ENCODE measurements around the gene AGPAT2. TPM values are rescaled to one million over a fixed set of nuclear protein-coding genes. Genes with fewer than 3 reads are reported as not detected.

Gene AGPAT2
- total and polyA plus RNA-seq, 2 donors from 2014 or later: 73.4 to 83.6 TPM

- H3K4me1 ChIP-seq (ENCODE audit: control insufficient read depth in 2 of 3, insufficient read depth in 2 of 3, low read depth in 1 of 3, low read length in 3 of 3): peaks cover 0 to 3% (median 0%) of the 10 kb centered on the region in 3 donors
- FAIRE-seq (no peak), DNase-seq (no peak)
- H3K36me3 ChIP-seq (ENCODE audit: control insufficient read depth in 2 of 3, insufficient read depth in 3 of 3, low read length in 3 of 3): no peaks in the 10 kb centered on the region
- no peaks in the 10 kb centered on the region for H3K27me3 ChIP-seq (ENCODE audit: control insufficient read depth, insufficient read depth, low read length)
- TF ChIP-seq CTCF (IDR thresholded peaks at IDR 0.05; ENCODE audit: borderline replicate concordance, extremely low read depth, insufficient read depth): no peak
- no peak overlapping the region for H3K27ac ChIP-seq (ENCODE audit: low read depth in 2 of 2, low read length in 2 of 2)
- no peaks in the 10 kb centered on the region for H3K9me3 ChIP-seq (ENCODE audit: control insufficient read depth in 2 of 3, insufficient read depth in 1 of 3, low read length in 3 of 3)
- H3K4me3 ChIP-seq (ENCODE audit: low read length in 3 of 3): no peak overlapping the region
- H3K9ac ChIP-seq (ENCODE audit: low read length in 3 of 3): no peak overlapping the region
- intact Hi-C loops (cut with DNase I): no loop called here
Observed at GRCh38 chr9:136665704-136666371, 21.4 kb downstream of the AGPAT2 start.

GRCh38 chr9:136665111-136665703 is 22.1 kb downstream of the AGPAT2 start:
- peak; percentile 2 for TF ChIP-seq CTCF (IDR thresholded peaks at IDR 0.05; ENCODE audit: borderline replicate concordance, extremely low read depth, insufficient read depth)
- intact Hi-C loops (cut with DNase I): no loop called here
- H3K36me3 ChIP-seq (ENCODE audit: control insufficient read depth in 2 of 3, insufficient read depth in 3 of 3, low read length in 3 of 3): no peaks in the 10 kb centered on the region
- FAIRE-seq: no peak
- H3K4me1 ChIP-seq (ENCODE audit: control insufficient read depth in 2 of 3, insufficient read depth in 2 of 3, low read depth in 1 of 3, low read length in 3 of 3): no peaks in the 10 kb centered on the region
- DNase-seq: peak in 2 of 5 donors; percentile 49 to 72
- no peaks in the 10 kb centered on the region for H3K27me3 ChIP-seq (ENCODE audit: control insufficient read depth, insufficient read depth, low read length)
- peak overlapping the region in 1 of 3 donors; percentile 55 for H3K9ac ChIP-seq (ENCODE audit: low read length in 3 of 3)
- H3K27ac ChIP-seq (ENCODE audit: low read depth in 2 of 2, low read length in 2 of 2): peak overlapping the region; percentile 14 to 78
- H3K4me3 ChIP-seq (ENCODE audit: low read length in 3 of 3): peak overlapping the region in 2 of 3 donors; percentile 42 to 54
- no peaks in the 10 kb centered on the region for H3K9me3 ChIP-seq (ENCODE audit: control insufficient read depth in 2 of 3, insufficient read depth in 1 of 3, low read length in 3 of 3)

GRCh38 chr9:136664000-136664915 is 23.0 kb downstream of the AGPAT2 start:
- Histone ChIP-seq H3K4me1 (ENCODE audit: control insufficient read depth in 2 of 3, insufficient read depth in 2 of 3, low read depth in 1 of 3, low read length in 3 of 3) (no peaks in the 10 kb centered on the region), H3K27me3 (ENCODE audit: control insufficient read depth, insufficient read depth, low read length) (no peaks in the 10 kb centered on the region), H3K36me3 (ENCODE audit: control insufficient read depth in 2 of 3, insufficient read depth in 3 of 3, low read length in 3 of 3) (no peaks in the 10 kb centered on the region), H3K9me3 (ENCODE audit: control insufficient read depth in 2 of 3, insufficient read depth in 1 of 3, low read length in 3 of 3) (no peaks in the 10 kb centered on the region), H3K4me3 (ENCODE audit: low read length in 3 of 3) (peak overlapping the region in 2 of 3 donors; percentile 54 to 55), H3K9ac (ENCODE audit: low read length in 3 of 3) (peak overlapping the region in 2 of 3 donors; percentile 48 to 67), H3K27ac (ENCODE audit: low read depth in 2 of 2, low read length in 2 of 2) (peak overlapping the region; percentile 78 to 88)
- no peak for DNase-seq
- TF ChIP-seq CTCF (IDR thresholded peaks at IDR 0.05; ENCODE audit: borderline replicate concordance, extremely low read depth, insufficient read depth): no peak
- no peak for FAIRE-seq
- intact Hi-C loops (cut with DNase I): no loop called here

All from kidney (tissue), 14 donors.